Tongue (tissue), 2 donors: ENCODE data around the gene KCNMA1. TPM values are rescaled to one million over a fixed set of nuclear protein-coding genes. Genes with fewer than 3 reads are reported as not detected.

Experiments
- DNase-seq: peaks from one replicate; pipeline ENCODE4 v3.0.0-alpha.2; 2015
- total RNA-seq: library from RNA; depleted of rRNA; stranded (reverse); fragments of >200 nt; gene quantifications from one replicate; pipeline ENCODE4 v1.2.3, GENCODE V29; 2014

The KCNMA1 gene
- total RNA-seq, 1 donor from 2014 or later = 34.3 TPM

DNA sequence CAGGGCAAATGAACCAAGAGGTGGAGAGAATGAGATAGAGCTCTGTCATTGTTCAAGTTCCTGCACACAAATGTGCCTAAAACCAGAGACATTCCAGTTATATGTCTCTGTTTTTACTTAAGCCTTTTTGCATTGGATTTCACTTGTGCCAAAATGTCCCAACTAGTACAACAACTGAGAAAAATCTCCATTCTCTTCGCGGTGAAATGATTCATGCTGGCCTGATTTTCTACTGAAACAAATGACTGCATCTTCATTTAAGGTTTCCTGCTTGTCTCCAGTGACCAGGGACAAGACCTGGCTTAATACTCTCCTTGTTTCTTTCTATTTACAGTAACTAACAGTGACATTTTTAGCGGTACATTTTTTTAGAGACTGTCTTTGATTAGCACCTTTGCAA is 714.9 kb downstream of the KCNMA1 start:
- DNase-seq = peak; percentile 30

- DNase-seq = peak; percentile 43
Observed at GRCh38 chr10:76921383-76922010, 716.1 kb downstream of the KCNMA1 start.

- DNase-seq = no peak
Observed at GRCh38 chr10:76920581-76920980, 717.0 kb downstream of the KCNMA1 start.

- no peak for DNase-seq
Observed at GRCh38 chr10:76918106-76918505, 719.5 kb downstream of the KCNMA1 start.

DNA sequence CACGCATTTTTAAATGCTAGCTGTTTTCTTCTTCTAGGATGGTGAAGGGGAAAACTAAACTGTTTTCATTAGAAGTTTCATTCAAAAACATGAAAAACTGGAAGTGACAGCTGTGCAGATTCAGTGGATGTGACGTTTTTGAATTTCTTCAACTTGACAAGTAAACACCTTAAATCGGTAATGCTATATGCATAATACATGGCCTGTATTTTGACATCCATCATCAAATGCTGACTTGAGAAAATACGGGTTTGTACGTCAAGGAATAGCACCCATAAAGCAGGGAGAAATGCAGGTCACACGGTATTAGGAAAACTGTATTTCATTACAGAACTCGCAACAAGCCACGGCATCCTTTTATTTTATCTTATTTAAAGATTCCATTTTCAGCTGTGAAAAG is 720.5 kb downstream of the KCNMA1 start:
- DNase-seq = no peak

DNA sequence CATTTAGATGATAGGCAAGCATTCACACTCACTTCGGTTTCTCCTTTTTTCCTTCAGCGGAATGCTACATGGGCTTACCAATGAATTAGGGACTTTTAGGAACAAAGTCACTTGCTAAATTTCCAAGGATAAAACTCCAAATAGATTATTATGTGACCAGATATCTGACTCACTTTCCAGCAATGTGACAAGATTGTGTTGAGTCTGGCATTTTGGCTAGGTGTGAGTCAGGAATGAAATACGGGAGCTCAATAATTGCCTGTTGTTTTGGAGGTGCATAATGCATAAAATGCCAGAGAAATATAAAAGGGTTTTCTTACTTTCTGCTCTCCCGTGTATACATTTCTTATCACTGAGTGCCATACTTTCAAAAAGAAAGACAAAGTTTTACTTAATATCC is 721.1 kb downstream of the KCNMA1 start:
- no peak for DNase-seq

GRCh38 chr10:76915316-76915715 is 722.3 kb downstream of the KCNMA1 start:
- no peak for DNase-seq

DNA sequence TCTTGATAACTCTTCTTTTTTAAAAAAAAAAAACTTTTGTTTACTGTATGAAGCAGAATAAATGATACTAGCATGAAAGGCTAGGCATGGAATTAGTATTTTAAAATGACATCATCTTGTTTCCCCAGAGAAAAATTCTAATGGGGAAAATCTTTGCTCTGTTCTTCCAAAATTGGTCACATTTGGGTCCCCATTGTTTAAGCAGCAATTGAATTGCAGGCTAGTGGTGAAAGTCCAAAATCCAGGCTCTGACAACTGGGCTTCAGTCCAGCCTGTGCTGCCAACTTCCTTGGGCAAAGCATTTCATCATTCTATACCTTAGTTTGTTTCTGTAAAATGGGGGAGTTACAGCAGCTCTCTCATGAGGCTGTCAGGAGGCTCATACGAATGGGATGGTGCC is 726.4 kb downstream of the KCNMA1 start:
- DNase-seq = no peak

DNA sequence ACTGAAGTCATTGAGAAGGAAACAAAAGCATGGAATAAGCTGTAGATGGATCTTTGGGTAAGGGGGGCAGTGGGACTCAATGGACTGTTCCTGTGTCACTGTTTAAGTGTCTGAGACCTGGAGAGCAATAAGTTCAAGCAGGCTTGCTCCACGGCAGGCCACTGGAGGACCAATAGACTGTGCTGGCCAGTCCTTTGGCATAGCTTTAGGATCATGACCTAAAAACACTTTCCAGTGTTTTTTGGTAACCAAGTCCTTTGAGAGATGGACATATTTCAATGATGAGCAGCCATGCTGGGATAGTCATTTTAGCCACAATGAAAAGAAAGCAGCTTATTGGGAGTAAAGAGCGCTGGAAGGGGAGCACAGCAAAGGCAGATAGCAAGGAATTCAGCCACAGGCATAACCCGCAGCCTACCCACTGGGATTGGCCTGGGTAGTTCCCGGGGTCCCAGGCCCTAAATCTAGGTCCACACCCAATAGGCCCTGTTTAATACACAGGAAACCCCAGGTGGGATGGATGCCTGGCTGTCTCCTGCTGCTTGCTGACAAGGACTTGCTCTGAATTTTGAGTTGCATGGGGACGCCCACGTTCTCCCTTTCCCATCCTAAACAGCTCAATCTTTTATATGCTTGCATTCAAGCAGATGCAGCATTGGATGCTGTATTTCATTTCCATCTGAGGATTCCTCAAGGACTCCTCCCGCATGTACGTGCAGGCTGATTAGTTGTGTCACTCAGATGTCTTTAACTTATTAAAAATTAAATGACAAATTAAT is 727.2 kb downstream of the KCNMA1 start:
- DNase-seq = no peak

GRCh38 chr10:76906256-76906655 is 731.4 kb downstream of the KCNMA1 start:
- no peak for DNase-seq

- DNase-seq = no peak
Observed at GRCh38 chr10:76905251-76905650, 732.4 kb downstream of the KCNMA1 start.

DNA sequence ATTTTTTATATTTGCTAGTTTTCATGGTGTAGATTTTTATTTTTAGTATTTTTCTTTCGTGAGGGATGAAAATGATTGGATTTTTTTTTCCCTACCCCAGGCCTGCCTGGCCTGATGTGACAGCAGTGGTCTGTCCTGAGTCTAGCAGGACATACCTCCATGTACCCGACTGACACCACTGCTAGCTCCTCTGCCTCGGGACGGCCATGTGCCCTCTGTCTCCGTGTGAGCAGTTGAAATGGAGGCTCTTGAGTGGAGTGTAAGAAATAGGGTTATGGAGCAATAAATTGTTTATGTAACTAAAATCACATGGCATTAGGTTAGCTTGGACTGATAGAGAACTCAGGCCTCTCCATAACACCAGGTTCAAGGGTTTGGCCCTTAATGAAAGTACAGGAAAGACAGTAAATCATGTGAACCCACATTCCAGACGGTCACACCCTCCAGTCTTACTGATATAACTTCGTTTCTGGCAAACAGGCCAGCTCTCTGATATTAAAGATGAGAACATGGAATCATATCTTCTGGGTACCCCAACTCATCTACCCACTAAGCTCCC is 734.1 kb downstream of the KCNMA1 start:
- DNase-seq = no peak

GRCh38 chr10:76902949-76903348 is 734.7 kb downstream of the KCNMA1 start:
- peak; percentile 41 for DNase-seq

DNA sequence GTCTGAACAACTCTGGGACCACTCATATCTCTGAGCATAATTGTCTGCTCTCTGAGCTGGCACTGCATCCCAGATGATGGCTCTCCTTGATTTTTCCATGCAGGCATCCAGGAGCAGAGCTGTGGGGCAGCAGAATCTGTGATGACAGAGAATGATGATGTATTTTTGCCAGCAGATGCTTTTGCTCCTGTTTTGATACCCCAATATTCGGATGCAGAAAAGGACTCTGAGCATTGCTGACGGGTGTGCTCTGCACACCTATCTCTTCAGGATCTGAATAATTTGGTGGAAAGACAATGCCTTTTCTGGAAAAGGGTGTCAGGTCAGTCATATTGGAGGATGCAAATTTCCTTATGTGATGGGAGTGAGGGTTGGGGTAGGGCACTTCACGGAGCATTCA is 735.9 kb downstream of the KCNMA1 start:
- DNase-seq = no peak

DNA sequence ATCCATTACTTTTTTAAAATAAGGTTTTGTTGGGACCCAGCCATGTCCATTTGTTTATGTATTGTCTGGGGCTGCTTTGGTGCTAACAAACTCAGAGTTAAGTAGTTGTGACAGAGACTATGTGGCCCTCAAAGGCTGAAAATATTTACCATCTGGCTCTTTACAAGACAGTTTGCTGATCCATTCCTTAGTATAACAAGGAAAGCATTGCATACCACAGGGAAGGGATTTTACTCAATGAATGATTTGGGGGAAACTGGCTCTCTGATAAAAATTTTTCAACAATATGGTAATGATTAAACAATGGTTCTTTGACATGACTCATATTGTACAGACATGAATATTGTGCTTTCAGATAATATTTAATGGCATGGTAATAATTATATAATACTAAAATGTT is 738.1 kb downstream of the KCNMA1 start:
- no peak for DNase-seq

DNA sequence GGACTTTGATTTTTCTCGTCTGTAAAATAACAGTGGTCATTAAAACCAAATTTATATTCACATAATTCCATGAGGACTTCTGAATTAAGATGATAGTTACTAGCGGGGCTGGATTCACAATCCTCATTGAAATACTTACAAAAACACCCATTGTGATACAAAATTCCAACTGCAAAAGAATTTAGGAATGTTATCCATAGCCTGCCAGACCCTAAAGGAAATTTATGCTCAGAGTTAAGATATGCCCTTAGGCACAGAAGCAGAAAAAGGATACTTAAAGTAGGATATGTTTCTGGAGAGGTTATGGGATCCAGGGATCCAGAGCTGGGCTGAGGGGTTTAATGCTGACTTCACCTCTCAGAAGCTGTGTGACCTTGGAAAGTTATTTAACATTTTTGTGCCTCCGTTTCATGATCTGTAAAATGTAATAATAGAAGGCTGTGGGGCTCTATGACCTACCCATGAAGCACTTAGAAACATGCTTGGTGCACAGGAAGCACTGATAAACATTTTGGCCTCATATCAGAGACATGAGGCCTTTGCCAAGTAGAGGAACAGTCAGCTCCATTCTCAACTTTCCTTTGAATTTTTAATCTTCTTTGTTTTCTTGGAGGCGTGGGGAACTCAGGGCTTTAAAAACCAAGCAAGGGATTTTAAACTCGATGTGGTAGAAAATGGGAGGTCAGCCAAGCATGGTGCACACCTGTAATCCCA is 744.7 kb downstream of the KCNMA1 start:
- DNase-seq = no peak

DNA sequence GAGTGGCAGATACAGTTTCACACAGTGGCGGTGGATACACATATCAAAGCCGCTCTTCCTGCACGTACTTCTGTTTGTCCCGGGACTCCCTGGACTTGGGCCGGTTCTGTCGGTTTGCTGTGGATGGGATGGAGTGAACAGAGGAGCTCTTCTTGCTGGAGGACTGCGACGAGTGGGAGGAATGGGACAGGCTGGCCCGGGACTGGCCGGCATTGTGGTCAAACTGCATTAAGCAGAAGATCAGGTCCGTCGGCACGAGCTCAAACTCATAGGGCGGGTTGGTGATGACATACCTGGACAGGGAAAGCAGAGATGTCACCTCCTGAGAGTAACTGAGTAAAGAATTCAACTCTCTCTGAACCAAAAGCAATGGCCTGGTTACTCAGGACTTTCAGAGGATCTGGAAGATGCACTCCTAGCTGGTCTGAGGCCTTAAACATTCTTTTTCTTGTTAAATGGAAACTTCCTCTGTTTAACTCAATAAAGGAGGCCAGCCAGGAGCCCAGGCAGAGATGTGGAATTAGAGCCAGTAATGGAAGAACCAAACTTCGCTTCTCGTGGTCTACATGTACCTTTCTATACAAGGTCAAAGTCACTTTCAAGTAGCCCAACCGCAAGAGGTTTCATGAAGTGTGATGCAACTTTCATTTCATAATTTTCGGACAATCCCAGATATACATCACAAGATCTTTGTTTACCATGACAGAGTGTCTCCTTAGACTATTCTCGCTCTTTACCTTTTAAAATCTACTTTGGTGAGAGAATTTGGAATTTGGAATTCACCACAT is 750.2 kb downstream of the KCNMA1 start:
- no peak for DNase-seq

DNA sequence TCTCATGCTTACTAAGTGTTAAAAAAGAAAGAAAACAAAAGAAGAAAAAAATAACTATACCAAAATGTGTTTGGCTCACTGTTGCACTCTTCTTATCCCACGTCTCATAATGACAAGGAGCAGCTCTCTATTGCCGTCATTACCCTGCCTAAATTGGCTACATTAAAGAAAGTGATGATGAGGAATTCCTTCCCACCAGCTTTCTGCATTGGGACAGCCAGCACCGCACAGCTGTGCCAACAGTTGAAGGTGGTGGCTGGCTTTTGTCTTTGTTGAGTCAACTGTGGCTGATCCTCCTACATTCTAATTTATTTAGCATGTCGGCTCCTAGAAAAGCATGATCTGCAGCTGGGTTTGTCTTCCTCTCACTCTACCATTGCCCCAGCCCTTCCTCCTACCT is 751.8 kb downstream of the KCNMA1 start:
- peak; percentile 78 for DNase-seq

DNA sequence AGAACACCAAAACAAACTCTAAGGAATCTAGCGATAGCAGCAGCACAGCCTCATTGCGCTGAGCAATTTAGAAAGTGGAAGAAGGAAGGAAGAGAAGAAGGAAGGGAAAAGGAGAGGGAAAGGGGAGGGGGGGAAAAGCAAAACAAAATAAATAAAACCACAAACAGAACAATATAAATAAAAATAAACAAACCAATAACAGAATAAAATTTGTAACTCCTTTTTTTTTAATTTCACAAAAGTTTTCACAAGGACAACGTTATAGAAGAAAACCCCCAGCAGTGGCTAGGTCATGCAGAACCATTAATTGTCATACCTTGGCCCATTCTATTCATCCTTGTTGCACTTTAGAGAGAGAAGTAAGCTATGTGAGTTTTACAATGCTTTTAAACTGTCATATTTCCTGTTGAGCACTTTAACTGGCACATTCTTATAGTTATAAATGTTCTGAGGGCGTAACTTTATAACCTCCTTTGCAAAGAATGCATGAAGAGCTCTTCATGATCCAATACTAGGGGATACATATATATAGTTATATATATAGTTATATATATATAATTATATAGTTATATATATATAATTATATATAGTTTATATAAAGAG is 752.8 kb downstream of the KCNMA1 start:
- DNase-seq = no peak

GRCh38 chr10:76883596-76883995 is 754.0 kb downstream of the KCNMA1 start:
- DNase-seq = no peak

DNA sequence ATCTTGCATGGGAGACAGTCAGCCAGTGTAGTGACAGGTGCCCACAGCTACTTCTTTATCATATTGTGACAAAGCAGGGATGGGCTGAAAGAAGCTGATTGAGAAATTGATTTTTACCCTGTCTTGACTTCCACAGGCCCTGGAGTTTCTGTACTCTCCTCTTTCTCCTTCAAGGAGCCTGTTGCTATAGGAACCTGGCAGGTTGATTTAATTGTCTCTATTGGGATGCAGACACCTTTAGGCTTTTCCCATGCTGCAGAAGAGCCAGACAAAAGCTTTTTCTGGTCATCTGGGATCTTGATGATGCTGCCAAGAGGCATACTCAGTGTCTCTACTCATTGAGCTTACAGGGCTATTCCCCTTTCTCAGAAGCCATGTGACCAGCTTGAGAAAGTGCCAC is 754.8 kb downstream of the KCNMA1 start:
- no peak for DNase-seq

- DNase-seq = no peak
Observed at GRCh38 chr10:76882245-76882644, 755.4 kb downstream of the KCNMA1 start.
